Activated CD8-positive, alpha-beta T cell treated with anti-CD3 and anti-CD28 coated beads, Interleukin-2, amount 10 ng/mL, durations not matched to agents 7 days and 5 days (primary cell): ENCODE results near the gene MAPK1IP1L. TPM values are rescaled to one million over a fixed set of nuclear protein-coding genes. Genes with fewer than 3 reads are reported as not detected.
A peak's percentile ranks its signal among the peaks of the same experiment; 100 is the strongest.

ENCODE experiments used
- ATAC-seq: fragments of 150-1000 bp; cut with Tn5 transposase; one replicate; pipeline ENCODE4 v1.10.0; 2021; ENCODE audit warnings: moderate library complexity
- CTCF ChIA-PET: fragments of 350-600 bp; sonication (Branson Sonifier 250); formaldehyde crosslinking; loops from one replicate; lab custom pipeline; 2021; ENCODE audit warnings: antibody characterized with exemption; lab: Charles Lee
- POLR2A ChIA-PET: fragments of 350-600 bp; sonication (Branson Sonifier 250); formaldehyde crosslinking; loops from one replicate; lab custom pipeline; 2021; ENCODE audit warnings: antibody characterized with exemption; lab: Charles Lee
- DNase-seq: peaks from one replicate; pipeline ENCODE4 v3.0.0-alpha.2; 2020
- H3K27ac Mint-ChIP-seq: one replicate; pipeline ENCODE4 v1.8.0; 2021; ENCODE audit warnings: mild to moderate bottlenecking, mixed read lengths
- H3K27me3 Mint-ChIP-seq: one replicate; pipeline ENCODE4 v1.8.0; 2021; ENCODE audit warnings: low read depth, mixed read lengths
- H3K36me3 Mint-ChIP-seq: one replicate; pipeline ENCODE4 v1.8.0; 2021; ENCODE audit warnings: low read depth, mixed read lengths
- H3K4me1 Mint-ChIP-seq: one replicate; pipeline ENCODE4 v1.8.0; 2021; ENCODE audit warnings: low read depth, mixed read lengths
- H3K4me3 Mint-ChIP-seq: one replicate; pipeline ENCODE4 v1.8.0; 2021; ENCODE audit warnings: mild to moderate bottlenecking, mixed read lengths
- H3K9me3 Mint-ChIP-seq: one replicate; pipeline ENCODE4 v1.8.0; 2022; ENCODE audit warnings: mixed read lengths; ENCODE audit not compliant: insufficient read depth
- total RNA-seq, 2 experiments: library from RNA; stranded (reverse); gene quantifications; one replicate each; pipeline ENCODE4 v1.2.3, GENCODE V29; 2021

The MAPK1IP1L gene
- total RNA-seq, 2 experiments from 2014 or later: 105 to 106 TPM

GRCh38 chr14:55094292-55095157, 43.1 kb downstream of the MAPK1IP1L start:
- no peak for DNase-seq
- ChIA-PET POLR2A (interaction anchor here (0.9 to 1.4 kb wide), 2 partner anchors 9 to 36 kb away, joined by 4 read pairs; no protein-coding TSS in a partner anchor), CTCF (interaction anchor here (0.9 to 4.4 kb wide), 7 partner anchors 9 to 66 kb away, joined by 3 to 37 read pairs (median 5); partner anchors contain the start of genes LGALS3 and MAPK1IP1L)
- Mint-ChIP-seq H3K27me3 (no peaks in the 10 kb centered on the region), H3K9me3 (no peaks in the 10 kb centered on the region), H3K4me1 (peaks cover 47% of the 10 kb centered on the region), H3K36me3 (peaks cover 6% of the 10 kb centered on the region), H3K27ac (no peak overlapping the region), H3K4me3 (no peak overlapping the region)
- ATAC-seq: no peak

GRCh38 chr14:55097881-55098560, 46.6 kb downstream of the MAPK1IP1L start:
- peak overlapping the region; percentile 42 for H3K4me3 Mint-ChIP-seq
- H3K4me1 Mint-ChIP-seq: peaks cover 54% of the 10 kb centered on the region
- ChIA-PET CTCF (interaction anchor here (0.6 to 1.5 kb wide), 10 partner anchors 8 to 93 kb away, joined by 3 to 6 read pairs (median 4); partner anchors contain the start of gene MAPK1IP1L), POLR2A (interaction anchor here (0.6 to 1.1 kb wide), 6 partner anchors 20 to 220 kb away, joined by 3 to 5 read pairs (median 3); partner anchors contain the start of genes DLGAP5, LGALS3 and MAPK1IP1L)
- ATAC-seq: peak; percentile 75
- no peaks in the 10 kb centered on the region for H3K27me3 Mint-ChIP-seq
- peak overlapping the region; percentile 88 for H3K27ac Mint-ChIP-seq
- peak; percentile 73 for DNase-seq
- no peaks in the 10 kb centered on the region for H3K9me3 Mint-ChIP-seq
- peaks cover 6% of the 10 kb centered on the region for H3K36me3 Mint-ChIP-seq

DNA sequence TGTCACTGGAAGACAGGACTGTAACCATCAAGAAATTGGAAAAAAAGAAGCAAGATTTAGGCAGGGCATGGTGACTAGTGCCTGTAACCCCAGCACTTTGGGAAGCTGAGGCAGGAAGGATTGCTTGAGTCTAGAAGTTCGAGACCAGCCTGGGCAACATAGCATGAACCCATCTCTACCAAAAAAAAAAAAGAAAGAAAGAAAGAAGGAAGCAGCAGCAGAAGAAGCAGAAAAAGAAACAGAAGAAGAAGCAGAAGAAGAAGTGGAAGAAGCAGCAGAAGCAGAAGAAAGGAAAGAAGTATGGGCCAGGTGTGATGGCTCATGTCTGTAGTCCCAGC, 47.1 kb downstream of the MAPK1IP1L start:
- H3K27ac Mint-ChIP-seq: peak overlapping the region; percentile 88
- H3K36me3 Mint-ChIP-seq: peaks cover 9% of the 10 kb centered on the region
- POLR2A ChIA-PET: interaction anchor here (0.6 to 1.1 kb wide), 5 partner anchors 21 to 93 kb away, joined by 3 to 5 read pairs (median 3); partner anchors contain the start of genes DLGAP5, LGALS3 and MAPK1IP1L
- CTCF ChIA-PET: interaction anchor here (0.6 to 1.5 kb wide), 10 partner anchors 9 to 92 kb away, joined by 3 to 6 read pairs (median 4); partner anchors contain the start of gene MAPK1IP1L
- H3K4me3 Mint-ChIP-seq: peak overlapping the region; percentile 42
- H3K9me3 Mint-ChIP-seq: no peaks in the 10 kb centered on the region
- peaks cover 57% of the 10 kb centered on the region for H3K4me1 Mint-ChIP-seq
- DNase-seq (no peak), ATAC-seq (no peak)
- no peaks in the 10 kb centered on the region for H3K27me3 Mint-ChIP-seq

GRCh38 chr14:55099756-55100155, 48.3 kb downstream of the MAPK1IP1L start:
- POLR2A ChIA-PET: no interaction called here
- Mint-ChIP-seq H3K4me1 (peaks cover 69% of the 10 kb centered on the region), H3K9me3 (peaks cover 11% of the 10 kb centered on the region), H3K27ac (no peak overlapping the region), H3K27me3 (no peaks in the 10 kb centered on the region), H3K4me3 (no peak overlapping the region), H3K36me3 (peaks cover 21% of the 10 kb centered on the region)
- CTCF ChIA-PET: no interaction called here
- ATAC-seq: no peak
- no peak for DNase-seq

- CTCF ChIA-PET: interaction anchor here (0.5 to 3.0 kb wide), 10 partner anchors 12 to 587 kb away, joined by 3 to 26 read pairs (median 6); partner anchors contain the start of genes LGALS3 and MAPK1IP1L
- Mint-ChIP-seq H3K4me3 (no peak overlapping the region), H3K36me3 (peaks cover 28% of the 10 kb centered on the region), H3K27ac (peak overlapping the region; percentile 98), H3K9me3 (peaks cover 20% of the 10 kb centered on the region), H3K4me1 (peaks cover 74% of the 10 kb centered on the region), H3K27me3 (no peaks in the 10 kb centered on the region)
- POLR2A ChIA-PET: interaction anchor here (1.5 to 2.5 kb wide), 3 partner anchors 9 to 89 kb away, joined by 7 to 12 read pairs (median 8); partner anchors contain the start of genes DLGAP5 and MAPK1IP1L
- ATAC-seq (no peak), DNase-seq (no peak)
These were observed 50.3 kb downstream of the MAPK1IP1L start for GRCh38 chr14:55101698-55102097.

- CTCF ChIA-PET: interaction anchor here (0.5 to 3.0 kb wide), 19 partner anchors 8 to 168 kb away, joined by 3 to 26 read pairs (median 6); partner anchors contain the start of genes LGALS3 and MAPK1IP1L
- DNase-seq: peak; percentile 76
- POLR2A ChIA-PET: interaction anchor here (0.6 to 2.6 kb wide), 13 partner anchors 8 to 89 kb away, joined by 3 to 12 read pairs (median 4); partner anchors contain the start of genes DLGAP5, MAPK1IP1L, SOCS4 and WDHD1
- Mint-ChIP-seq H3K27me3 (no peaks in the 10 kb centered on the region), H3K27ac (peak overlapping the region; percentile 98), H3K36me3 (peaks cover 26% of the 10 kb centered on the region), H3K4me3 (peak overlapping the region; percentile 68), H3K9me3 (peaks cover 20% of the 10 kb centered on the region), H3K4me1 (peaks cover 70% of the 10 kb centered on the region)
- ATAC-seq: peak; percentile 62
These were observed 50.7 kb downstream of the MAPK1IP1L start for GRCh38 chr14:55102141-55102621.

DNA sequence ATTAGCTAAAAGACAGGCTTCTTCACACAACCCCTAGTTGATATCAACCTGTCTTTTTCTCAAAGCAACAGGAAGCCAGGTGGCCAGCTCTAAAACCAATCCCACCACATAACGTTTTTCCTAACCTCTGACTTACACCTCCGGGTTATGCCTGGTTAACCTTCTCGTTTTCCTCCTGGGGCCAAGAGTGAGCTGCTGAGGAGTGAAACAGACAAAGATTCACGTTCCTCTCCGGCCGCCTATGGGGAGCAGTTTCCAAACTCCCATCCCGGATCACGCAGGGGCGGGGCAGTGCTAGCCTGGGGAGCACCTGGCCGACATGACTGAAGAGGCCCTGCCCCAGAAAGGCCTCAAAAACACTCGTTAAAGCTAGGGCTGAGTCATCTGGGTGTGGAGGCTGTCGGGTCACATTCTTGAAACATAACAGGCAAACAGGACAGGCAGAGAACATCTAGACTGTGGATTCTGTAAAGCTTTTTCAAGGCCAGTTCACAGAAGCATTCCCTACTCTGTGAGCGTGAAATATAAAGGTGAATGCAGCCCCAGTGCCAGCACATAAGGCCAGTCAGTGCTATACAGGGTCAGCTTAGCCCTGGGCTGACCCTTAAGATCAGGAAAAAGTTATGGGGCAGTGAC, 51.7 kb downstream of the MAPK1IP1L start:
- DNase-seq: peak; percentile 76
- ChIA-PET POLR2A (interaction anchor here (0.7 to 2.6 kb wide), 12 partner anchors 8 to 88 kb away, joined by 3 to 12 read pairs (median 4); partner anchors contain the start of genes DLGAP5, MAPK1IP1L, SOCS4 and WDHD1), CTCF (interaction anchor here (0.9 to 3.0 kb wide), 19 partner anchors 8 to 167 kb away, joined by 3 to 26 read pairs (median 6); partner anchors contain the start of genes LGALS3 and MAPK1IP1L)

DNA sequence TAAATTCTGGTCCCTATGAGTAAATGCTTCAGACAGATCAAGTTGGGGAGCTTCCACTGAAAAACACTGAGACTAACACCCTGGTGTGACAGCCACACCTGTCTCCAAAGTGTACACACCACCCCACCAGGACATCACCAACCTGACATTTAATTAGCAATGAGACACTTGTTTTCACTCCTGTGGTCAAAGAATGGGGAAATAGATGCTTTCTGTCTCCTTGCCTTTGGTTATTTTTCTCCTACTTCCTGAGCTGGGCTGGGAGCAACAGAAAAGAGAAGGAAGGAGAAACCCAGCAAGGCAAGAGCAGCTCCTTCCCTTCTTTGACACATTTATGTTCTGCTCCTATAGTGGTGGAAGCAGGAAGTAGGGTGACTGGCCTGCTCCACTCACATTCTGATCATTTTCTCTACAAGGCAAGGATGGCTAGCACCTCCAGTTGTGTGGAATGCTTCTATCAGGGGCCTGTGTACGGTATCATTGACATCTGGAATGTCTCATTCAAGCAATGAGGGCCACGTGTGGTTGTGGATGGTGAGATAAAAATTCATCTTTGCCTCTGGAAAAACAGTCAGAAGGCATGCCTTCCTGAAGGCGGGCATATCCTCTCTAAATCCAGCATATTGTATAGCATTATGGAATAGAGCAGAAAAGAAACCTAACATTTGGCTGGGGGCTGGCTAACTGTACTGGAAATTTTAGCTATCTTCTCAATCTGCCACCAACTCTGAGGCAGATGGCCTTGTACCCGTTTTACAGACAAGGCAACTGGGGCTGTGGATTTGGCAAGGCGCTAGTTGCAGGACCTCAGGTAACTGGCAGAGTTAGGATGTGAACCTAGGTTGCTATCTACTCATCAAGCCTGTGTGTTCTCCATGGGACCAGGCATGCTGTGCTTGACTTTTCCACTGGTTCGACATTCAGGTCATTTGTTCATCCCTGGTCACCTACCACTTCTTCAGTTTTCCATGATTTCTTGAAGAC, 52.8 kb downstream of the MAPK1IP1L start:
- ATAC-seq (no peak), DNase-seq (no peak)
- ChIA-PET CTCF (interaction anchor here (1.4 to 3.0 kb wide), 9 partner anchors 10 to 57 kb away, joined by 3 to 26 read pairs (median 8); partner anchors contain the start of gene LGALS3), POLR2A (interaction anchor here (1.4 to 2.6 kb wide), 3 partner anchors 11 to 77 kb away, joined by 3 to 10 read pairs (median 8); partner anchors contain the start of genes SOCS4 and WDHD1)
- H3K9me3 Mint-ChIP-seq: peaks cover 20% of the 10 kb centered on the region
- H3K27me3 Mint-ChIP-seq: no peaks in the 10 kb centered on the region
- peak overlapping the region; percentile 98 for H3K27ac Mint-ChIP-seq
- peaks cover 25% of the 10 kb centered on the region for H3K36me3 Mint-ChIP-seq
- H3K4me3 Mint-ChIP-seq: peak overlapping the region; percentile 26
- peaks cover 73% of the 10 kb centered on the region for H3K4me1 Mint-ChIP-seq

More for the DNA sequence above, 51.7 kb downstream of the MAPK1IP1L start:
- peaks cover 70% of the 10 kb centered on the region for H3K4me1 Mint-ChIP-seq
- ATAC-seq: peak; percentile 68
- H3K9me3 Mint-ChIP-seq: peaks cover 20% of the 10 kb centered on the region
- H3K27ac Mint-ChIP-seq: peak overlapping the region; percentile 98
- no peaks in the 10 kb centered on the region for H3K27me3 Mint-ChIP-seq
- peak overlapping the region; percentile 68 for H3K4me3 Mint-ChIP-seq
- peaks cover 29% of the 10 kb centered on the region for H3K36me3 Mint-ChIP-seq

DNA sequence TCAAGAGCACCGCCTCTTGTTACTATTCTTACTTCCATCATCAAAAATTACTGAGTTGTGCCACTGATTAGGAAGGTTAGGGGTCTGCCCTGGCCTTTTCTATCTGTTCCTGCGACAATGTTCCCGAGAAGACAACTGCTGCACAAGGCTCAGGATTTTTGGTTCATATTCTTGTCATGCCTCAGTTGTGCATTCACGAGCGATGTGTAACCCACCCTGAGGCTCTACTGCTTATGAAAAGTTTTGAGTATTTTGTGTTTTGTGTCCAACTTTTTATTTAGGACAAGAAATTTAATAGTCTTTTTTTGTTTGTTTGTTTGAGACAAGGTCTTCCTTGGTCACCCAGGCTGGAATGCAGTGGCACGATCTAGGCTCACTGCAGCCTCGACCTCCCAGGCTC, 54.5 kb downstream of the MAPK1IP1L start:
- H3K4me1 Mint-ChIP-seq: peaks cover 59% of the 10 kb centered on the region
- no peak overlapping the region for H3K4me3 Mint-ChIP-seq
- H3K9me3 Mint-ChIP-seq: peaks cover 20% of the 10 kb centered on the region
- DNase-seq (no peak), ATAC-seq (no peak)
- peaks cover 25% of the 10 kb centered on the region for H3K36me3 Mint-ChIP-seq
- CTCF ChIA-PET: interaction anchor here (1.0 kb wide), 1 partner anchor 25 kb away, joined by 4 read pairs; no protein-coding TSS in a partner anchor
- no peak overlapping the region for H3K27ac Mint-ChIP-seq
- no peaks in the 10 kb centered on the region for H3K27me3 Mint-ChIP-seq
- POLR2A ChIA-PET: no interaction called here
